Heart left ventricle (tissue), 16 donors: ENCODE data around the gene ARMC8. TPM values are rescaled to one million over a fixed set of nuclear protein-coding genes. Genes with fewer than 3 reads are reported as not detected.

ENCODE experiments used
- ATAC-seq, 4 donors: fragments of 200-7000 bp; cut with Tn5 transposase; one replicate each; pipeline ENCODE4 v1.9.1; 2020 to 2022; ENCODE audit warnings: moderate library complexity in 4 of 4, mild to moderate bottlenecking in 3 of 4, moderate number of reproducible peaks in 1 of 4
- DNase-seq, 5 donors: peaks; one replicate each; pipeline ENCODE4 v3.0.0-alpha.2; 2020
- H3K27ac ChIP-seq, 12 donors: fragments of 200-600 bp; sonication (generic) in 4 of 12; one replicate each; pipeline versions ENCODE4 v1.5.0 to v1.8.0; 2016 to 2022; ENCODE audit warnings: mild to moderate bottlenecking in 2 of 12
- H3K27me3 ChIP-seq, 9 donors: fragments of 200-600 bp; sonication (generic) in 2 of 9; one replicate each; pipeline versions ENCODE4 v1.5.1 to v1.8.0; 2016 to 2022; ENCODE audit warnings: mild to moderate bottlenecking in 3 of 9
- H3K36me3 ChIP-seq, 9 donors: fragments of 200-600 bp; sonication (generic) in 2 of 9; one replicate each; pipeline versions ENCODE4 v1.5.0 to v1.8.0; 2018 to 2022; ENCODE audit warnings: mild to moderate bottlenecking in 2 of 9
- H3K4me1 ChIP-seq, 12 donors: fragments of 200-600 bp; sonication (generic) in 4 of 12; one replicate each; pipeline versions ENCODE4 v1.5.0 to v1.8.0; 2016 to 2022; ENCODE audit warnings: mild to moderate bottlenecking in 3 of 12
- H3K4me3 ChIP-seq, 12 donors: fragments of 200-600 bp; sonication (generic) in 4 of 12; one replicate each; pipeline versions ENCODE4 v1.5.0 to v1.8.0; 2017 to 2022; ENCODE audit warnings: mild to moderate bottlenecking in 9 of 12, moderate library complexity in 4 of 12
- H3K9me3 ChIP-seq, 12 donors: fragments of 200-600 bp; sonication (generic) in 4 of 12; one replicate each; pipeline versions ENCODE4 v1.5.0 to v1.8.0; 2016 to 2022; ENCODE audit warnings: mild to moderate bottlenecking in 1 of 12
- CTCF ChIP-seq, 12 donors: fragments of 200-600 bp; sonication (generic) in 4 of 12; IDR thresholded peaks; one replicate each; pipeline versions ENCODE4 v1.5.0 to v1.8.0; 2018 to 2022; ENCODE audit warnings: antibody characterized with exemption in 12 of 12, mild to moderate bottlenecking in 5 of 12
- POLR2A ChIP-seq, 2 donors: fragments of 450-650 bp; IDR thresholded peaks; one replicate each; pipeline ENCODE4 v1.6.1; 2017; ENCODE audit warnings: antibody characterized with exemption in 2 of 2, mild to moderate bottlenecking in 2 of 2, moderate library complexity in 2 of 2
- WGBS, 4 donors: extraction: QIAGEN DNeasy Blood & Tissue Kit in 2 of 4; methylation state at CpG; one replicate each; pipeline versions ENCODE4 v1.1.5 to v1.1.7; 2013 to 2018; 5-methylcytosine and 5-hydroxymethylcytosine counted together
- intact Hi-C, 10 donors: fragments of 100-400 bp; cut with DNase I; formaldehyde crosslinking; loops; one replicate each; pipeline versions ENCODE4 v1.11.1 to v1.14.2; 2022
- polyA plus RNA-seq, 2 donors: library from polyadenylated mRNA; stranded (reverse); fragments of 200-250 nt; gene quantifications; one replicate each; pipeline ENCODE4 v1.2.3, GENCODE V29; 2013
- total RNA-seq, 9 donors: library from RNA; depleted of rRNA in 2 of 9; stranded (reverse); fragments of >200 nt in 2 of 9; fragmentation: NEBNext Ultra II Directional in 3 of 9; extraction: Animal tissue kit (Norgen Biotek cat#: 25700) in 3 of 9; gene quantifications; one replicate each; pipeline versions ENCODE4 v1.1.0 to v1.2.4, GENCODE V29; 2016 to 2023
- donor health status: ischemic (EF 13 %, LVEDD 7.1; RV severe dilation, severe dysfunction).
- donor health status: healthy with polysubstance abuse.
- donor health status: DM: no; HTN: yes; CAD: no.
- donor health status: DM: no; HTN: no; CAD: no.
- donor health status: ischemic (EF 25% LVEDD 6.9; RV normal size, moderate dysfunction).
- donor health status: ischemic (EF 25% LVEDD 5.7; RV mildly dilated, moderate dysfunction).
- donor health status: healthy.
- donor health status: DM: yes; HTN: yes; CAD: no.
- donor health status: ischemic (EF 35%, LVEDD 5.7; RV mildly dilated, moderate dysfunction).
- donor health status: nonischemic (EF 11% LVEDD 7.7; RV severe dilation, severe dysfunction).
- donor health status: DM: yes; HTN: yes; CAD: no.
- donor health status: PGD.
- donor health status: ischemic (EF 29% LVEDD 5.4; RV normal size, mild dysfunction).
- donor health status: nonischemic (EF 23%, LVEDD 6.1; RV moderate dilation, normal function).

ARMC8 gene
- total and polyA plus RNA-seq, 11 donors, result 10.1 to 42.9 (median 33.3) TPM

- DNase-seq (no peak), ATAC-seq (no peak)
- H3K36me3 ChIP-seq, result peaks cover 3 to 57% (median 47%) of the 10 kb centered on the region in 9 donors
- no peaks in the 10 kb centered on the region for H3K9me3 ChIP-seq
- H3K4me3 ChIP-seq, result no peak overlapping the region
- TF ChIP-seq CTCF (IDR thresholded peaks at IDR 0.05), result no peak
- TF ChIP-seq POLR2A (IDR thresholded peaks at IDR 0.05), result no peak
- no peaks in the 10 kb centered on the region for H3K27me3 ChIP-seq
- WGBS, 4 donors, result 43 to 60% (median 47%) methylated on average over 2 of the region's 2 CpGs
- H3K4me1 ChIP-seq, result peaks cover 0 to 43% (median 8%) of the 10 kb centered on the region in 12 donors
- intact Hi-C loops, result loop anchor here in 1 of 10 donors (10.0 kb wide), 1 partner anchor 1152 kb away; no protein-coding TSS in a partner anchor
- peak overlapping the region in 6 of 12 donors; percentile 8 to 85 (median 15) for H3K27ac ChIP-seq
Observed at GRCh38 chr3:138222131-138222941, 35.2 kb downstream of the ARMC8 start.

- WGBS, 4 donors, result 60 to 85% (median 65%) methylated on average over 2 of the region's 2 CpGs
- ATAC-seq (no peak), DNase-seq (no peak)
- intact Hi-C loops, result loop anchor here in 1 of 10 donors (10.0 kb wide), 1 partner anchor 1152 kb away; no protein-coding TSS in a partner anchor
- H3K4me3 ChIP-seq, result no peak overlapping the region
- H3K4me1 ChIP-seq, result peaks cover 0 to 43% (median 8%) of the 10 kb centered on the region in 12 donors
- peak overlapping the region in 4 of 12 donors; percentile 10 to 85 (median 28) for H3K27ac ChIP-seq
- no peak for TF ChIP-seq POLR2A (IDR thresholded peaks at IDR 0.05)
- TF ChIP-seq CTCF (IDR thresholded peaks at IDR 0.05), result no peak
- H3K36me3 ChIP-seq, result peaks cover 3 to 62% (median 49%) of the 10 kb centered on the region in 9 donors
- H3K27me3 ChIP-seq, result no peaks in the 10 kb centered on the region
- no peaks in the 10 kb centered on the region for H3K9me3 ChIP-seq
Observed at GRCh38 chr3:138222942-138223287, 35.8 kb downstream of the ARMC8 start.

GRCh38 chr3:138227650-138228049, 40.5 kb downstream of the ARMC8 start:
- ATAC-seq, result no peak

More at GRCh38 chr3:138227650-138228049, 40.5 kb downstream of the ARMC8 start:
- Histone ChIP-seq H3K4me3 (no peak overlapping the region), H3K27ac (no peak overlapping the region), H3K9me3 (no peaks in the 10 kb centered on the region), H3K27me3 (no peaks in the 10 kb centered on the region), H3K36me3 (peaks cover 3 to 100% (median 92%) of the 10 kb centered on the region in 9 donors), H3K4me1 (peaks cover 0 to 9% (median 2%) of the 10 kb centered on the region in 12 donors)
- intact Hi-C loops, result loop anchor here in 1 of 10 donors (10.0 kb wide), 1 partner anchor 1147 kb away; no protein-coding TSS in a partner anchor
- no peak for DNase-seq
- WGBS, 4 donors, result 93 to 98% (median 97%) methylated on average over 1 of the region's 1 CpG
- TF ChIP-seq POLR2A (IDR thresholded peaks at IDR 0.05) (no peak), CTCF (IDR thresholded peaks at IDR 0.05) (no peak)
